GM19438 (cell line): Measurements from ENCODE around the gene TMEM171.

Experiments
- ATAC-seq: cut with Tn5 transposase; IDR thresholded peaks from one replicate; pipeline ENCODE4 v1.9.1; 2021; ENCODE audit warnings: low read depth; ENCODE audit not compliant: unreplicated experiment

Gene TMEM171, protein sequence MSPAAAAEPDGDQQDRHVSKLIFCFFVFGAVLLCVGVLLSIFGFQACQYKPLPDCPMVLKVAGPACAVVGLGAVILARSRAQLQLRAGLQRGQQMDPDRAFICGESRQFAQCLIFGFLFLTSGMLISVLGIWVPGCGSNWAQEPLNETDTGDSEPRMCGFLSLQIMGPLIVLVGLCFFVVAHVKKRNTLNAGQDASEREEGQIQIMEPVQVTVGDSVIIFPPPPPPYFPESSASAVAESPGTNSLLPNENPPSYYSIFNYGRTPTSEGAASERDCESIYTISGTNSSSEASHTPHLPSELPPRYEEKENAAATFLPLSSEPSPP

GRCh38 chr5:73120222-73121118 lies at the start of gene TMEM171:
Gene TMEM171, plus strand, starts transcription at chr5:73120575. Its CDS starts 2,799 bp downstream, at chr5:73123374.
- no peak for ATAC-seq

DNA sequence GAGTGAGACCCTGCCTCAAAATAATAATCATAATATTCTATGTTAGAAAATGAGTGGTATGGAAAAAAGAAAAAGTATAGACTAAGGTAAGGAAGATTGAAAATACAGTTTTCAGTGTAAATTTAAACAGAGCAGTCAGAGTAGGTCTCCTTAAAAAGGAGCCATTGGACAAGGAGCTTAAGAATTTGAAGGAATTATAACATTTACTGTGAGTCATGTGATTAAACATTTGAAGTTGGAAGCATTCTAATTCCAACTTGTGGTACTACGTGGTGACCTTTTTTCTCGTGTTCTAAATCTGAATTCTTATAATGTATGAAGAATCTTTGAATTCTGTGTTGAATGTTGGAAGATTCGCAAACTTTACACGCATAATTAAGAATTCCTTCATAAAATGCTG lies 39.3 kb upstream of the TMEM171 start:
- ATAC-seq = no peak

GRCh38 chr5:73088026-73088425 lies 32.3 kb upstream of the TMEM171 start:
- ATAC-seq = no peak

GRCh38 chr5:73093943-73094342 lies 26.4 kb upstream of the TMEM171 start:
- no peak for ATAC-seq

DNA sequence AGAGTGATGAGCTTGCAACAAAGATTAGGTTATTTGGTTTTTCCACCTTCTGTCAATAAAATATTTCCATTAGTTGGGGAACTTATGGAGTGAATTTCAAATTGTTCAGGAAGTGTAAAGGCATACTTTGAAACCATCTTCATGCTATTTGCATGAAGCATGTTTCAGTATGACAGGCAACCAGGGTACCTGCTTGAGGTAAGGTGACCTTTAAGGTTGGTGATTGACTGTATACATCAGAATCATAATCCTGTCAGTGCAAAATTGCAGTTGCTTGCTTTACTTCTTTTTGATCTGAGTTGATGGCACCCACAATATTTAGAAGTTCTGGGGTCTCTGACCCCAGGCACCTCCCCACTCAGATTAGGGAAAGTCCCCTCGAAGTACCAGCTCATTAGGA lies 26.0 kb upstream of the TMEM171 start:
- ATAC-seq = no peak

GRCh38 chr5:73095564-73096238 lies 24.7 kb upstream of the TMEM171 start:
- ATAC-seq = no peak

GRCh38 chr5:73096239-73096575 lies 24.2 kb upstream of the TMEM171 start:
- no peak for ATAC-seq

GRCh38 chr5:73097740-73098139 lies 22.6 kb upstream of the TMEM171 start:
- ATAC-seq = no peak

DNA sequence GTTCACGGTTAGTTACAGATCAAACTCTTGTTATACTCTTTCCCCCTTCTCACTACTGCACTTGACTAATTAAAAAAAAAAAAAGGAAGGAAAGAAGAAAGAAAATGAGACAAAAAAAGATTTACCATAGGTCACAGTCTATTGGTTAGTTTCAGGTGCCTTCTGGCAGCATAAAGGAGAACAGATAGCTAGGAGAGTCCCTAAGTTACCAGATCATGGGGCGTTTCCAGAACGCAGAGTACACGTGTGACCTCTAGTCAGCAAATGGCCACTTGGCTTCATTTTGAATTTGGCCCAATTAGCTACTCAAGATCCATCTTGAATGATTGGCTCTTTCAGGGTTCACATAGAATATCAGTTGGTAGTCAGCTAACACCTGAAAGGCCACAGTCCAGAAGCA lies 20.3 kb upstream of the TMEM171 start:
- ATAC-seq = no peak

GRCh38 chr5:73103870-73104299 lies 16.5 kb upstream of the TMEM171 start:
- ATAC-seq = no peak

DNA sequence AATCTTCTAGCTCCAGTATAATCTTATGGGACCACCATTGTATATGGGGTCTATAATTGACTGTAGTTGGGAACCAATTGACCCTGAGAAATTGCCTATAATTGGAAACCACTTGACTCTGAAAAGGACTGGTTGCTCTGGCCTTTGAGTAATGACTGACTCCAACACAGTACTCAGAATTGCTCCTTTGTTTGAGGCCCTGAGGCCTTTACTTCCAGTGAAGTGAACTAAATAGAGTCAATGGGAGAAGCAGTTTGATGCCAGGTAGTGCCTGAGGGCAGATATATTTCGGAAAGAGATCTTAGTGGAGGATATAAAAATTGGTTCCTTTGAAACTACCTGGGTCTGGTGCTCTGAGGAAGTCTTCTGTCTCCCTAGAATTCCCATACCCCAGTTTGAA lies 16.0 kb upstream of the TMEM171 start:
- no peak for ATAC-seq

DNA sequence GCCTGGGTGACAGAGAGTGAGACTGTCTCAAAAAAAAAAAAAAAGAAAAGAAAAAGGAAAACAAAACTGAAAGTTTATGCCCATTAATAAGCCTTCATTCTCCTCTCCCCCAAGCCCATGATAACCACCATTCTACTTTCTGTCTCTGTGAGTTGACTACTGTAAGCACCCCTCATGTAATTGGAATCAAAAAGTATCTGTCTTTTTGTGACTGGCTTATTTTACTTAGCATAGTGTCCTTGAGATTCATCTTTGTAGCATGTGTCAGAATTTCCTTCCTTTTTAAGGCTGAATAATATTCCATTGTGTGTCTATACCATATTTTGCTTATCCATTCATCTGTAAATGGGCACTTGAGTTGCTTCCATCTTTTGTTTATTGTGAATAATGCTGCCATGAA lies 14.0 kb upstream of the TMEM171 start:
- ATAC-seq = no peak

DNA sequence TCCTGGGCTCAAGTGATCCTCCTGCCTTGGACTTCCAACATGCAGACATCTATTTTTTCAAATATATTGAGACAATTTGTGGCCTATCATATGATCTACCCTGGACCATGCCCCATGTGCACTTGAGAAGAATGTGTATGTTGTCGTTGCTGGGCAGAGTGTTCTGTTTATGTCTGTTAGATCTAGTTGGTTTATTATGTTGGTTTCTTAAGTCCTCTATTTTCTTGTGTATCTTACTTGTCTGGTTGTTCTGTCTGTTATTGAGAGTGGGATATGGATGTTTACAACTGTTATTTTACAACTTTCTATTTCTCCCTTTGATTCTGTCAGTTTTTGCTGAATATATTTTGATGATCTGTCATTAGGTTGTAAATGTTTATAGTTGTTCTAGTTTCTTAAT lies 10.2 kb upstream of the TMEM171 start:
- ATAC-seq = no peak

DNA sequence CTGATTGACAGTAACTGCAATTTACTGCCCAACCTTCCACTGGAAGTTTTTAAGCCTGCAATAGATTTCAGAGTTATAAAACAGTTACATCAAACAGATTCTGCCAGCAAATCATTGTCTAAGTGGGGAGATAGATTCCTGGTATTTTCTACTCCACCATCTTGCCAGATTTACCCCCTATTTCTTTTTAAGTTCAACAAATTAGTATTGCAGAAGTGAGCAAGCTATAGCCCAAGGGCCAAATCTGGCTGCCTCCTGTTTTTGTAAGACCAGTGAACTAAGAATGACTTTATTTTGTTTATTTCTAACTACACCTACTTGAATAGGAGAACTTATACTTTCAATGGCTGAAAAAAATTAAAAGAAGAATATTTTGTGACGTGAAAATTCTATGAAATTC lies 8.8 kb upstream of the TMEM171 start:
- no peak for ATAC-seq

DNA sequence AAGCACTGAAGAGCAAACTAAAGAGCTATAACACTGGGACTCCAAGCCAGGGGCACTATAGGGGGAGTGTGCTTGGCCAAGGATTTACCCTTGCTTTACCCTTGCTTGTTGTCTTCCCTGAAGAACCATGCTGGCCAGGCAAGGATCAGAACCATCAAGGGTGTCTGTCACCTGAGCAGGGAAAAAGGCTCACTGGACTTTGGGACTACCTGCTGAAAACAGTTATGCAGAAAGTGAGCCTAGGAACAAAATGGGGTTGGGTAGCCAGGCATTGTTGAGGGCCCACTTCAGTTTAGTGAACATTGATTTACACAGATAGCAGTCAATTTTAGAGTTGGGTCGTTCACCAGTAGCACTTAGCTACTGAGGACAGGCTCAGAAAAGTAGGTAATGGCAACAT lies 8.0 kb upstream of the TMEM171 start:
- no peak for ATAC-seq

DNA sequence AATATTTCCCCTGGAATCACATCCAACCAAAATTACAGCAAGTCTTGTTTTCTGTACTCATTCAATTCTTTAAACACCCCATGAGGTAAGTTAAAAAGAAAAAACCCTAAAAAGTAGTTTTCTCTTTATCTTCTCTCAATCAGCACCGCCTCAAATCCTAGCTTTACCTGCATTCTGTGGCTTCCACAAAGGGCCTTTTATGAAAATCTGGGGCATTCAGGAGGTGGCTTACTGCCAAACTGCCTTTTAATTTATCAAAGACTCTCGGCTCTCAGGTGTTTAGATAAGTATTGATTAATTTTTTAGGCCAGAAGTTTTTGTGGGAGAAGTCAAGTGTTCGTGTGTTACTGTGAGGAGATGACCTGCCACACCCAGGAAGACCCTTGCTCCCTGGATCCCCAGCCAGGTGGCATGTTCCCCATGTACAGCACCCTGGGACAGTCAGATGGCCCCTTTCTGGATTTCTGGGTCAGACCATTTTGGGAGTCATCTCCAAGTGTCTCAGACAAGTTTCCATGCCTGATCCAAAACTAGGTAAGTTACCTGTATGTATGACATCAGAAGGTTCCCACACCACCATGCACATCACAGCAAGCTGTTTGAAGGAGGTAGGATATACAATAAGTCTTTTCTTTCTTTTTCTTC lies 6.2 kb upstream of the TMEM171 start:
- ATAC-seq = no peak

DNA sequence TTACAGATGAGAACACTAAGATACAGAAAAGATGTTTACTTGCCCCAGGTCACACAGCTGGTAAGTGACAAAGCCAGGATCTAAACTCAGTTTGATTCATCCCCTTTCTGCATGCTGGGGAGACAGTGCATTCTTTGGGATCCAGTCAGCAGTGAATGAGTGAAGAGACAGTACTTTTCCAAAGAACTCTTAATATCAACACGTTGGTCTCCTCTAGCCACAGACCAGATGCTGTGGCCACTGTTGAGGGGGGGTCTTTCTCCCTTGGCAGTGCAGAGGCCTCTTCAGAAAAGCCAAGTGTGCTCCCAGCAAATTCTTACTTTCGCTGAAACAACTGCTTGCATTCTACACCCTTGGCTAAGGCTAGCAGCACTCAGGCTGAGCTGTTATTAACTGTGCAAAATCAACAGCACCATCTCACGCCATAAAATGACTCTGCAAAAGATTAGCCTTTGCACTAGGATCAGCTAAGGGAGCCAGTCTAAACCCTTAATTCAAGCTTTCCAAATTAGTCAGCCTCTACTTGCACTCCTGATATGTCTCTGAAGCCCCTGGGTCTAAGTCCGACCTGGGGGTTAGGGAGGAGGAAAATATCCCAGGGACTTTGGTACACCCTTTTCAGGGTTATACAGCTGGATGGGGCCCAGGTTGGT lies 4.8 kb upstream of the TMEM171 start:
- no peak for ATAC-seq

DNA sequence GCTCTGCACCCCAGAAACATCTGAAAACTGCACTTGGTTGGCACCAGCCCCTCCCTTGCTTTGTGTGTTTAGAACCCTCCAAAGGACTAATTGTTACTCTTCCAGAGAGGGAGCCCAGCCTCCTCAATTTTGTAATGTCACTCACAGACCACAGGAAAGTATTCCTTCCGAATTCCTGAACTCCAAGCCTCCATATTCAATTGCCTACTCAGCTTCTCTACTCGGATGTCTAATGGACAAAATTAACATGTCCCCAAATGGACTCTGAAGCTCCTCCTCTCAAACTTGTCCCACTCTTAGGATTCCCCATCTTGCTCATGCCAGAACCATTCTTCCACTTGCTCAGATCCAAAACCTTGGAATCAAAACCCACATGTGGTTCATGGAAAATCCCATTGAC lies 3.9 kb upstream of the TMEM171 start:
- ATAC-seq = no peak

DNA sequence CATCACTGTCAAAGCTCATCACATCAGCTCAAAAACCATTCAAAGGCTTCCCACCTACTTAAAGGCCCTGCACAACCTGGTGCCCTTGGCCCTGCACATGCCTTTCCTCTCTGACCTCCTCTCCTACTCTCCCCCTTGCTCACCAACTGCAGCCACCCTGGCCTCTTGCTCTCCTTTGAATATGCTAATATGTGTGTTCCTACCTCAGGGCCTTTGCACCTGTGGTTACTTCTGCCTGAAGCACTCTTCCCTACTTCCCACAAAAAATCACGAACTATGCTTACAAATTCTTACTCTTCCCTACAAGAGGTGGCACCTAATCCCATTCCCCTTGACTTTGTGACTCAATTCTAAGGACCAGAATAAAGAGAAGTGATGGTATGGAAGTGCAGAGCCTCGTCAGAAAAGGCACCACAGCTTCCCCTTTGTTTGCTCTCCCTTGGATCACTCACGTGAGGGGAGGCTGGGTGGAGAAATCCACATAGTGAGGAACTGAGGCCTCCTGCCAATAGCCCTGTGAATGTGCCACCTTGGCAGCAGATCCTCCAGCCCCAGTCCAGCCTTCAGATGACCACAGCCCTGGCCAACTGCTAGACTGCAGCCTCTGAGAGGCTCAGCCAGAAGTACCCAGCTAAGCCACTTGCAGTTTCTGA lies 3.2 kb upstream of the TMEM171 start:
- ATAC-seq = no peak

DNA sequence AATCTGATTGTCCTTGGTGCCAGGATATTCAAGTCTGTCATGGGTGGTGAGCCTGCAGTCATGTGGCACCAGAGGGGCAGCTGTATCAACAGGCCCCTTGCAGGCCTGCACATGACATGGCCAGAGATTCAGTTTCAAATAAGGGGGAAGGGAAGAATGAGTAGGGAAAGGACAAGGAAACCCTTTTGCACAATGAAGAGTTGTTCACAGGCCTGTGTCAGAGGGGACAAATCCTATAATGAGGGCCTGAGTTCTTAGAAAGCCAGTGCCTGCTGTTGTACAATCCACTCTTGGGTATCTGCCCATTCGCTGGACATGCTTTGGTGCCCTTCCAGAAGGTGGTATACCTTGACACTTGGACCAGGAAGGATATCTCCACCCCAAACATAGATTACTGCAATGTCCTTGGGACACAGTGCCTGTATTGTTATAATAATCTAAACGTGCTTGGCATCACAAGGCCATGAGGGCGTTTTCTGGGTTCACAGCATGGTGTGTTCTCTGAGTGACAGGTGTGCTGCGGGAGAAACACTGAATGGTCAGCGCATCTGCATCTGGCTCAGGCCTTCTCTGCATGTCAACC lies 1.9 kb upstream of the TMEM171 start:
- no peak for ATAC-seq
